K562 (cell line): Measurements from ENCODE around the gene KAZN. TPM values are rescaled to one million over a fixed set of nuclear protein-coding genes. Genes with fewer than 3 reads are reported as not detected.

Experiments used
- BDP1 ChIP-seq: IDR thresholded peaks from 3 replicates; pipeline ENCODE4 v1.6.1; 2011; ENCODE audit not compliant: insufficient read length, insufficient read depth
- DDX20 ChIP-seq: fragments of 450-650 bp; IDR thresholded peaks from 2 replicates; pipeline ENCODE4 v1.6.1; 2016; ENCODE audit warnings: missing genetic modification characterization, low read depth, mild to moderate bottlenecking, missing compliant biosample characterization, moderate library complexity
- GABPA ChIP-seq: fragments of 200-800 bp; sonication (Bioruptor generic); conservative IDR thresholded peaks from 2 replicates; pipeline ENCODE4 v1.6.1; 2016; ENCODE audit warnings: low read depth, missing genetic modification characterization, missing compliant biosample characterization
- MAFK ChIP-seq: IDR thresholded peaks from 2 replicates; pipeline ENCODE4 v1.6.1; 2011; ENCODE audit warnings: low read length, improper control_type of control experiment
- MTA1 ChIP-seq: fragments of 450-650 bp; IDR thresholded peaks from 2 replicates; pipeline ENCODE4 v1.6.1; 2017; ENCODE audit warnings: borderline replicate concordance
- MXI1 ChIP-seq: IDR thresholded peaks from 2 replicates; pipeline ENCODE4 v1.6.1; 2011; ENCODE audit warnings: low read depth, mild to moderate bottlenecking, improper control_type of control experiment, low read length
- NFIX ChIP-seq: fragments of 250-450 bp; sonication (Bioruptor Pico); IDR thresholded peaks from 2 replicates; pipeline ENCODE4 v1.4.0; 2020; ENCODE audit warnings: low read depth, mild to moderate bottlenecking, moderate library complexity
- RFX5 ChIP-seq: IDR thresholded peaks from 2 replicates; pipeline ENCODE4 v1.6.1; 2011; ENCODE audit warnings: low read depth, mild to moderate bottlenecking, improper control_type of control experiment, low read length
- SMARCE1 ChIP-seq: fragments of 450-650 bp; IDR thresholded peaks from 2 replicates; pipeline ENCODE4 v1.7.1; 2016; ENCODE audit warnings: mild to moderate bottlenecking
- SRSF1 ChIP-seq: fragments of 200-400 bp; formaldehyde crosslinking; IDR thresholded peaks from 2 replicates; pipeline ENCODE4 v1.6.1; 2017; ENCODE audit warnings: mild to moderate bottlenecking, low read depth, low read length, moderate library complexity
- TBL1XR1 ChIP-seq, 2 experiments: IDR thresholded peaks; 2 replicates each; pipeline ENCODE4 v1.6.1; 2012; ENCODE audit warnings: improper control_type of control experiment in 2 of 2, low read length in 2 of 2, mild to moderate bottlenecking in 1 of 2
- polyA plus RNA-seq, 8 experiments: library from polyadenylated mRNA; depleted of rRNA in 4 of 8; stranded (reverse) in 5 of 8; unstranded in 3 of 8; fragments of >200 nt; fragmentation: Nextera tagmentation in 2 of 8; fragmentation: Illumina TruSeq in 1 of 8; extraction: Ambion mirVana in 2 of 8; extraction: Trizol in 1 of 8; gene quantifications; 2 replicates each; pipeline versions ENCODE4 v1.2.1 to v1.2.3, GENCODE V29; 2011 to 2014; ENCODE audit warnings: inconsistent platforms in 1 of 8, missing spikeins in 1 of 8
- total RNA-seq, 7 experiments: library from RNA; depleted of rRNA in 6 of 7; stranded (reverse); fragments of >200 nt in 6 of 7; fragmentation: Illumina TruSeq in 2 of 7; extraction: Trizol in 2 of 7; gene quantifications; 2 replicates each; pipeline versions ENCODE4 v1.2.1 to v1.2.3, GENCODE V29; 2011 to 2021; ENCODE audit warnings: low replicate concordance in 1 of 7
- TF ChIP-seq, protein P1 (sequence below): IDR thresholded peaks from 2 replicates; pipeline ENCODE4 v1.6.1; 2011; ENCODE audit not compliant: insufficient read length; ENCODE audit errors: extremely low read depth
- TF ChIP-seq, protein P2 (sequence below), 2 experiments: fragments of 450-650 bp; formaldehyde crosslinking in 1 of 2; IDR thresholded peaks; 2 replicates each; pipeline versions ENCODE4 v1.4.0 to v1.6.1; 2014 to 2020; ENCODE audit warnings: mild to moderate bottlenecking in 2 of 2, borderline replicate concordance in 1 of 2, low read depth in 1 of 2
- TF ChIP-seq, protein P3 (sequence below): IDR thresholded peaks from 3 replicates; pipeline ENCODE4 v1.6.1; 2011; ENCODE audit warnings: borderline replicate concordance, mild to moderate bottlenecking; ENCODE audit not compliant: insufficient read length, insufficient read depth
- TF ChIP-seq, protein P4 (sequence below): fragments of 250-450 bp; sonication (Bioruptor Pico); IDR thresholded peaks from 2 replicates; pipeline ENCODE4 v1.9.0; 2021; ENCODE audit warnings: mild to moderate bottlenecking

The KAZN gene
- total and polyA plus RNA-seq, 9 of the 15 experiments (the other 6 are each of a cell fraction or from before 2014, with no cell fraction given): 2.1 to 21.6 (median 5.4) TPM

DNA sequence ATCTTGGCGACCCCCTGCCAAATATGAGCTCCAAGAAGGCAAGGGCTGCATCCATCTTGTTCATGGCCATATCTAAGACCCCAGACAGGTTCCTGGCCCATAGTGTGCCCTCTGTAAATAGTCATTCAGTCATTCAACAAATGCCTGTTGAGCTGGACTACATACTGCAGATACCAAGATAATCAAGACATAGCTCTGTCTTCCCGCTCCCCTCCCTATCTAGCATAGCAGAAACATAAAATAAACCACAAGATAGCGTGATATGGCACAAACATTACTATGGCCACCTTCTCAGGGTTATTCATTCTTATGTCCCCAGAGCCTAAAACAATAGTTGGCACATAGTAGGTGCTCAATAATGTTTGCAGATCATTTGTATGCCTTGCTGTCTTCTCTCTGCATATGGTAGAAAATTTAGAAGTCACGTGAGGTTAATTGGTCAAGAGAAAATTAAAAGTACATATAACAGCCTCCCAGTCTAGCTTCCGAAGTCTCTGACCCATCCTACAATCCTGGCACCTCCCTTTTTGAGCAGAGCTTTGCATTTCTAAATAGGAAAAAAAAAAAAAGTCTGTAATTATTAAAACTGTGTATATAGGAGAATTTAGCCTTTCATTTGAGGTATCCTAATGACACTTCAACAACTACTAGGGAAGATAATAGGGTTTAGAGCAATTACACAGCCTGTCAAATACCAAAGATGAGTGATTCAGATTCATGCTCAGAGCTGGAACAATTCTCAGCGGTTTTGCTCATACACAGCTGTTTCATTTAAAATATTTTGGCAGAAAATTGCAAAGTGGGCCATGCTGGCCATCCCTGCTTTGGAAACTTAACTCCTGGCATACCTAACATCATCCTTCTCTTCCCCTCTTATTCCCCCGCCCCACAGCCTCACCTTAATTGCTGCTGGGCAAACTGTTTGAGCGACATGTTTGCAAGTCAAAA, 219.0 kb downstream of the KAZN start (continued):
- TF ChIP-seq MTA1 (peak; percentile 73; the same call in 1 of the 2 replicates), RFX5 (no peak), BDP1 (no peak), SMARCE1 (peak; percentile 86), MAFK (0 out of 2 replicates have a peak, but pooled peaks have one; percentile 14), NFIX (CRISPR knock-in tag) (no peak), SRSF1 (no peak), TBL1XR1 (IDR thresholded peaks at IDR 0.05; ENCODE audit: low read length in 2 of 2) (peak in 1 of 2 experiments; percentile 76; a peak in 1 of 4 replicates), GABPA (tag) (no peak), MXI1 (no peak), DDX20 (tag) (no peak)
- TF ChIP-seq, protein P1, sequence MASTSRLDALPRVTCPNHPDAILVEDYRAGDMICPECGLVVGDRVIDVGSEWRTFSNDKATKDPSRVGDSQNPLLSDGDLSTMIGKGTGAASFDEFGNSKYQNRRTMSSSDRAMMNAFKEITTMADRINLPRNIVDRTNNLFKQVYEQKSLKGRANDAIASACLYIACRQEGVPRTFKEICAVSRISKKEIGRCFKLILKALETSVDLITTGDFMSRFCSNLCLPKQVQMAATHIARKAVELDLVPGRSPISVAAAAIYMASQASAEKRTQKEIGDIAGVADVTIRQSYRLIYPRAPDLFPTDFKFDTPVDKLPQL: no peak
- TF ChIP-seq, protein P2, sequence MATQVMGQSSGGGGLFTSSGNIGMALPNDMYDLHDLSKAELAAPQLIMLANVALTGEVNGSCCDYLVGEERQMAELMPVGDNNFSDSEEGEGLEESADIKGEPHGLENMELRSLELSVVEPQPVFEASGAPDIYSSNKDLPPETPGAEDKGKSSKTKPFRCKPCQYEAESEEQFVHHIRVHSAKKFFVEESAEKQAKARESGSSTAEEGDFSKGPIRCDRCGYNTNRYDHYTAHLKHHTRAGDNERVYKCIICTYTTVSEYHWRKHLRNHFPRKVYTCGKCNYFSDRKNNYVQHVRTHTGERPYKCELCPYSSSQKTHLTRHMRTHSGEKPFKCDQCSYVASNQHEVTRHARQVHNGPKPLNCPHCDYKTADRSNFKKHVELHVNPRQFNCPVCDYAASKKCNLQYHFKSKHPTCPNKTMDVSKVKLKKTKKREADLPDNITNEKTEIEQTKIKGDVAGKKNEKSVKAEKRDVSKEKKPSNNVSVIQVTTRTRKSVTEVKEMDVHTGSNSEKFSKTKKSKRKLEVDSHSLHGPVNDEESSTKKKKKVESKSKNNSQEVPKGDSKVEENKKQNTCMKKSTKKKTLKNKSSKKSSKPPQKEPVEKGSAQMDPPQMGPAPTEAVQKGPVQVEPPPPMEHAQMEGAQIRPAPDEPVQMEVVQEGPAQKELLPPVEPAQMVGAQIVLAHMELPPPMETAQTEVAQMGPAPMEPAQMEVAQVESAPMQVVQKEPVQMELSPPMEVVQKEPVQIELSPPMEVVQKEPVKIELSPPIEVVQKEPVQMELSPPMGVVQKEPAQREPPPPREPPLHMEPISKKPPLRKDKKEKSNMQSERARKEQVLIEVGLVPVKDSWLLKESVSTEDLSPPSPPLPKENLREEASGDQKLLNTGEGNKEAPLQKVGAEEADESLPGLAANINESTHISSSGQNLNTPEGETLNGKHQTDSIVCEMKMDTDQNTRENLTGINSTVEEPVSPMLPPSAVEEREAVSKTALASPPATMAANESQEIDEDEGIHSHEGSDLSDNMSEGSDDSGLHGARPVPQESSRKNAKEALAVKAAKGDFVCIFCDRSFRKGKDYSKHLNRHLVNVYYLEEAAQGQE (IDR thresholded peaks at IDR 0.05; ENCODE audit: borderline replicate concordance): no peak; the same call in 1 of the 2 replicates
- TF ChIP-seq, protein P2 (CRISPR knock-in tag; IDR thresholded peaks at IDR 0.05; ENCODE audit: low read depth): no peak
- TF ChIP-seq, protein P3, sequence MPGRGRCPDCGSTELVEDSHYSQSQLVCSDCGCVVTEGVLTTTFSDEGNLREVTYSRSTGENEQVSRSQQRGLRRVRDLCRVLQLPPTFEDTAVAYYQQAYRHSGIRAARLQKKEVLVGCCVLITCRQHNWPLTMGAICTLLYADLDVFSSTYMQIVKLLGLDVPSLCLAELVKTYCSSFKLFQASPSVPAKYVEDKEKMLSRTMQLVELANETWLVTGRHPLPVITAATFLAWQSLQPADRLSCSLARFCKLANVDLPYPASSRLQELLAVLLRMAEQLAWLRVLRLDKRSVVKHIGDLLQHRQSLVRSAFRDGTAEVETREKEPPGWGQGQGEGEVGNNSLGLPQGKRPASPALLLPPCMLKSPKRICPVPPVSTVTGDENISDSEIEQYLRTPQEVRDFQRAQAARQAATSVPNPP: no peak
- TF ChIP-seq, protein P4, sequence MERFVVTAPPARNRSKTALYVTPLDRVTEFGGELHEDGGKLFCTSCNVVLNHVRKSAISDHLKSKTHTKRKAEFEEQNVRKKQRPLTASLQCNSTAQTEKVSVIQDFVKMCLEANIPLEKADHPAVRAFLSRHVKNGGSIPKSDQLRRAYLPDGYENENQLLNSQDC (CRISPR knock-in tag): no peak
